DND-41 (cell line): ENCODE data around the gene ELN.
A peak's percentile ranks its signal among the peaks of the same experiment; 100 is the strongest.

ENCODE experiments used
- ATAC-seq: fragments of 200-7000 bp; cut with Tn5 transposase; 3 replicates; pipeline ENCODE4 v1.9.1; 2021; ENCODE audit warnings: low read depth; ENCODE audit not compliant: insufficient read depth
- DNase-seq: peaks from one replicate; pipeline ENCODE4 v3.0.0-alpha.2; 2020
- H2AFZ ChIP-seq: 2 replicates; pipeline ENCODE4 v1.6.0; 2012; ENCODE audit warnings: low read depth, low read length
- H3K27ac ChIP-seq: 2 replicates; pipeline ENCODE4 v1.5.1; 2012; ENCODE audit warnings: low read length, inconsistent platforms
- H3K27me3 ChIP-seq: fragments of 200-600 bp; sonication (generic); 2 replicates; pipeline ENCODE4 v1.6.0; 2012; ENCODE audit warnings: low read length, mild to moderate bottlenecking, inconsistent platforms; ENCODE audit not compliant: insufficient read depth, poor library complexity
- H3K36me3 ChIP-seq: 2 replicates; pipeline ENCODE4 v1.5.1; 2012; ENCODE audit warnings: low read length, inconsistent platforms; ENCODE audit not compliant: insufficient read depth
- H3K4me1 ChIP-seq: 2 replicates; pipeline ENCODE4 v1.5.1; 2012; ENCODE audit warnings: mild to moderate bottlenecking, low read length; ENCODE audit not compliant: insufficient read depth
- H3K4me2 ChIP-seq: 2 replicates; pipeline ENCODE4 v1.6.0; 2012; ENCODE audit warnings: mild to moderate bottlenecking, moderate library complexity, low read length, inconsistent platforms; ENCODE audit not compliant: insufficient read depth
- H3K4me3 ChIP-seq, 2 experiments: fragments of 200-600 bp in 1 of 2; shearing (Covaris generic) in 1 of 2; 2 replicates each; pipeline ENCODE4 v1.5.1; 2012 to 2016; ENCODE audit warnings: inconsistent platforms in 2 of 2, low read length in 2 of 2, mild to moderate bottlenecking in 2 of 2, low read depth in 1 of 2, moderate library complexity in 1 of 2
- H3K79me2 ChIP-seq: 2 replicates; pipeline ENCODE4 v1.6.0; 2012; ENCODE audit warnings: low read length, inconsistent platforms; ENCODE audit not compliant: insufficient read depth
- H3K9ac ChIP-seq: 2 replicates; pipeline ENCODE4 v1.6.0; 2012; ENCODE audit warnings: low read depth, mild to moderate bottlenecking, inconsistent platforms, low read length, moderate library complexity
- H3K9me3 ChIP-seq: 2 replicates; pipeline ENCODE4 v1.5.1; 2012; ENCODE audit warnings: low read length, moderate library complexity, mild to moderate bottlenecking, inconsistent platforms; ENCODE audit not compliant: insufficient read depth, severe bottlenecking
- H4K20me1 ChIP-seq: 2 replicates; pipeline ENCODE4 v1.6.0; 2012; ENCODE audit warnings: low read length; ENCODE audit not compliant: insufficient read depth
- EZH2 ChIP-seq: IDR thresholded peaks from 3 replicates; pipeline ENCODE4 v1.6.1; 2012; ENCODE audit warnings: borderline replicate concordance, low read depth, mild to moderate bottlenecking, moderate library complexity, low read length, inconsistent platforms; ENCODE audit not compliant: severe bottlenecking
- TF ChIP-seq, protein P1 (sequence below): IDR thresholded peaks from 2 replicates; pipeline ENCODE4 v1.5.1; 2012; ENCODE audit warnings: borderline replicate concordance, low read length, moderate library complexity, mild to moderate bottlenecking; ENCODE audit not compliant: poor library complexity, severe bottlenecking; ENCODE audit errors: extremely low read depth

ELN gene

DNA sequence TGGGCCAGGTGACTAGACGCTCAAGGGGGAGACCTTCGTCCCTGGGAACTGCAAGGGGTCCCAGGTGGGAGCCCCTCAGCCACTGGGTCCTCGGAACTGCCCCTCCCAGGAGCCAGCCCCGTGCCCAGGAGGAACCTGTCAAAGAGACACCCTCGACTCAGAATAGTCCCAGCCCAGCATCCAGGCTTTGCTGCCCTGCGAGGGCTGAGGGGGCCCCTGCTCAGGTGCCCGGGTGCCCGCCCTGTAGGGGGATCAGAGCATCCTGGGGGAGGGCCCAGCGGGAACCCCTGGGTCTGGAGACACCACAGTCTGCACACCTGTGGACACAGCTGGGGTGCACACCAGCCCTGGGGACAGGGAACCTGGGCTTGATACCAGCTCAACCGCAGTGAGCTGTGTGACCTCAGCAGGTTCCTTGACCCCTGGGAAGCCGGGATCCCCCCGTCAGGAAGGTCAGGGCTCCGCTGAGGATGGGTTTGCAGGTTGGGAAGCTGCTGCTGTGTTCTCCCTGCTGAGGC lies 407 bp downstream of the ELN start:
- H3K79me2 ChIP-seq: no peaks in the 10 kb centered on the region
- no peaks in the 10 kb centered on the region for H3K9me3 ChIP-seq
- no peaks in the 10 kb centered on the region for H3K36me3 ChIP-seq
- H2AFZ ChIP-seq: no peak overlapping the region
- no peak overlapping the region for H3K4me3 ChIP-seq
- DNase-seq: no peak
- no peak for ATAC-seq
- H3K9ac ChIP-seq: no peak overlapping the region
- TF ChIP-seq EZH2: no peak
- TF ChIP-seq, protein P1, sequence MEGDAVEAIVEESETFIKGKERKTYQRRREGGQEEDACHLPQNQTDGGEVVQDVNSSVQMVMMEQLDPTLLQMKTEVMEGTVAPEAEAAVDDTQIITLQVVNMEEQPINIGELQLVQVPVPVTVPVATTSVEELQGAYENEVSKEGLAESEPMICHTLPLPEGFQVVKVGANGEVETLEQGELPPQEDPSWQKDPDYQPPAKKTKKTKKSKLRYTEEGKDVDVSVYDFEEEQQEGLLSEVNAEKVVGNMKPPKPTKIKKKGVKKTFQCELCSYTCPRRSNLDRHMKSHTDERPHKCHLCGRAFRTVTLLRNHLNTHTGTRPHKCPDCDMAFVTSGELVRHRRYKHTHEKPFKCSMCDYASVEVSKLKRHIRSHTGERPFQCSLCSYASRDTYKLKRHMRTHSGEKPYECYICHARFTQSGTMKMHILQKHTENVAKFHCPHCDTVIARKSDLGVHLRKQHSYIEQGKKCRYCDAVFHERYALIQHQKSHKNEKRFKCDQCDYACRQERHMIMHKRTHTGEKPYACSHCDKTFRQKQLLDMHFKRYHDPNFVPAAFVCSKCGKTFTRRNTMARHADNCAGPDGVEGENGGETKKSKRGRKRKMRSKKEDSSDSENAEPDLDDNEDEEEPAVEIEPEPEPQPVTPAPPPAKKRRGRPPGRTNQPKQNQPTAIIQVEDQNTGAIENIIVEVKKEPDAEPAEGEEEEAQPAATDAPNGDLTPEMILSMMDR: no peak
- no peak overlapping the region for H3K27ac ChIP-seq
- peaks cover 3% of the 10 kb centered on the region; the same call in 1 of the 2 replicates for H4K20me1 ChIP-seq
- peaks cover 44% of the 10 kb centered on the region for H3K27me3 ChIP-seq
- H3K4me2 ChIP-seq: no peak overlapping the region
- no peaks in the 10 kb centered on the region for H3K4me1 ChIP-seq

DNA sequence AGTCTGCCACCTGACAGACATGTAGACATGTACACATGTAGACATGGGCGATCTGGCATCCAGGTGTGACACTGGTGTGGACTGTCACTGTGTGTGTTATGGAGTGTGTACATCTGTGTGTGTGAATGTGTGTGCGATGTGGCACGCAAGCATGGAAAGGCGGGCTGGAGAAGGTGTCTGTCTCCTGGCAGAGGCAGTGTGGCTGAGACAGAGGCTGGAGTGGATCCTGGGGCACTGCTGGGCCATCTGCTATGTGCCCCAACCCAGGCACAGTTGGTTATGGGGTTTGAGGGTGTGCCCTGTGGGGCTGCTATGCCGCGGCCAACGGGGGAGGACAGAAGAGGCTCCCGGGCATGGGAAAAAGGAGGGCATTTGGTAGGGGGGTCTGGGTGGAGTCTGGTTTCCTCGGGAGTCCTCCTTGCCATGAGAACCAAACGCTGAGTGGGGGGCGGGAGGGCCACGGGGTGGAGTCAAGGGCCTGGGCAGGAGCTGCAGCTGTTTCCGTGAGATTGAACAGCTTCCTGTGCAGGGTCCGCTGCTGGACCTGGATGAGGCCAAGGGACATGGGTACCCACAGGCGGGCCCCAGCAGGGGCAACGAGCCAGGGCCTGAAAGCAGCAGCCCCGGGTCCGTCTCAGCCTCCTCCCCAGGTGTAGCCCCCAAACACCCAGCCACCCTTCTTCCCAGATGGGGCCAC lies 1.3 kb downstream of the ELN start:
- Histone ChIP-seq H3K27me3 (peaks cover 44% of the 10 kb centered on the region), H3K9ac (no peak overlapping the region), H2AFZ (no peak overlapping the region), H4K20me1 (peaks cover 3% of the 10 kb centered on the region; the same call in 1 of the 2 replicates), H3K9me3 (no peaks in the 10 kb centered on the region), H3K4me1 (no peaks in the 10 kb centered on the region), H3K4me3 (no peak overlapping the region), H3K27ac (no peak overlapping the region), H3K36me3 (no peaks in the 10 kb centered on the region), H3K79me2 (no peaks in the 10 kb centered on the region), H3K4me2 (no peak overlapping the region)
- ATAC-seq (no peak), DNase-seq (no peak)
- TF ChIP-seq, protein P1: no peak
- TF ChIP-seq EZH2: peak; percentile 31

DNA sequence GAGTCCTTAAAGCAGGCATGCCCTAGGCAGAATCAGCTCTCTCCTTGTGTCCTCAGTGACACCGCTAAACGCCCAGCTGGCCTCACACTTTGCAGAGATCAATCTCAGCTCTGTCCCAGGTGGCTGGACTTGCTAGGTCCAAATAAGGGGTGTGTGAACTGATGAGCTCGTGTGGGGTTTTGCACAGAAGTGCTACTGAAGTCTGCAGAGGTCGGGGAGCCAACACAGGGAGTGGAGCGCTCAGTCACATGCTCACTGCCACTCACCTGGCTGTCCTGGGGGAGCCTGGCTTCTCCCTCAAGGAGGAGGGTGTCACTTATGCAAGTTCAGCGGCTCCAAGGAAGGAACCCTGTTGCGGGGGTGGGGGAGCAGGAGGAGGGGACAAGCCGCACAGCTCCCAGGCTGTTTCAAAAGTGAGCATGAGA lies 2.0 kb downstream of the ELN start:
- Histone ChIP-seq H3K9me3 (no peaks in the 10 kb centered on the region), H3K27me3 (peaks cover 44% of the 10 kb centered on the region), H3K27ac (no peak overlapping the region), H3K9ac (no peak overlapping the region), H3K4me3 (no peak overlapping the region), H3K4me2 (no peak overlapping the region), H4K20me1 (peaks cover 3% of the 10 kb centered on the region; the same call in 1 of the 2 replicates), H3K79me2 (no peaks in the 10 kb centered on the region), H3K36me3 (no peaks in the 10 kb centered on the region), H3K4me1 (no peaks in the 10 kb centered on the region), H2AFZ (no peak overlapping the region)
- TF ChIP-seq EZH2: no peak
- TF ChIP-seq, protein P1: no peak
- ATAC-seq (no peak), DNase-seq (no peak)
